A673 (cell line): ENCODE measurements around the gene TSPOAP1. TPM values are rescaled to one million over a fixed set of nuclear protein-coding genes. Genes with fewer than 3 reads are reported as not detected.

Experiments
- BruUV-seq: library from RNA; stranded (reverse); fragments of 400-500 nt; replicated peaks from 2 replicates; lab custom pipeline; 2021; lab: Mats Ljungman, UMichigan
- CTCF ChIA-PET: fragments of 300-600 bp; sonication (Branson Sonifier 250); formaldehyde crosslinking; loops from one replicate; lab custom pipeline; 2022; ENCODE audit warnings: antibody characterized with exemption; lab: Charles Lee
- POLR2A ChIA-PET: fragments of 300-600 bp; sonication (Branson Sonifier 250); formaldehyde crosslinking; loops from one replicate; lab custom pipeline; 2022; ENCODE audit warnings: antibody characterized with exemption; ENCODE audit not compliant: low non-redundant PET; lab: Charles Lee
- DNase-seq: peaks from one replicate; pipeline ENCODE4 v3.0.0-alpha.2; 2015; ENCODE audit warnings: low spot score
- H3K27ac ChIP-seq: fragments of 200-600 bp; sonication (generic); 2 replicates; pipeline ENCODE4 v1.5.1; 2016; ENCODE audit warnings: mixed run types, low read depth, mild to moderate bottlenecking, mixed read lengths, antibody characterized with exemption, low read length; ENCODE audit not compliant: poor library complexity, severe bottlenecking
- H3K27me3 ChIP-seq: fragments of 200-600 bp; sonication (generic); replicated peaks from 2 replicates; pipeline ENCODE4 v1.6.1; 2017; ENCODE audit warnings: mixed run types, low read depth, mild to moderate bottlenecking, mixed read lengths, antibody characterized with exemption, low read length; ENCODE audit not compliant: insufficient read depth, poor library complexity
- H3K36me3 ChIP-seq: fragments of 200-600 bp; sonication (generic); 2 replicates; pipeline ENCODE4 v1.6.1; 2016; ENCODE audit warnings: mixed run types, mild to moderate bottlenecking, mixed read lengths, antibody characterized with exemption, low read length; ENCODE audit not compliant: insufficient read depth, poor library complexity, severe bottlenecking
- H3K4me1 ChIP-seq: fragments of 200-600 bp; sonication (generic); 2 replicates; pipeline ENCODE4 v1.6.1; 2017; ENCODE audit warnings: mixed run types, mild to moderate bottlenecking, mixed read lengths, antibody characterized with exemption, low read length; ENCODE audit not compliant: insufficient read depth, poor library complexity, severe bottlenecking
- H3K4me3 ChIP-seq: fragments of 200-600 bp; sonication (generic); 2 replicates; pipeline ENCODE4 v1.5.1; 2016; ENCODE audit warnings: low read depth, mixed run types, mild to moderate bottlenecking, mixed read lengths, low read length; ENCODE audit not compliant: poor library complexity, severe bottlenecking
- H3K9me3 ChIP-seq: fragments of 200-600 bp; sonication (generic); 2 replicates; pipeline ENCODE4 v1.6.1; 2016; ENCODE audit warnings: mixed run types, low read depth, mild to moderate bottlenecking, mixed read lengths, antibody characterized with exemption, low read length; ENCODE audit not compliant: poor library complexity, severe bottlenecking
- EZH2 ChIP-seq: fragments of 200-600 bp; sonication (generic); IDR thresholded peaks from 2 replicates; pipeline ENCODE4 v1.6.1; 2017; ENCODE audit warnings: borderline replicate concordance, low read depth, mild to moderate bottlenecking, mixed read lengths, antibody characterized with exemption, low read length; ENCODE audit not compliant: poor library complexity, severe bottlenecking
- intact Hi-C: fragments of 100-400 bp; cut with micrococcal nuclease; formaldehyde crosslinking; loops from one replicate; pipeline ENCODE4 v1.10.0; 2022; ENCODE audit not compliant: unreplicated experiment
- total RNA-seq: library from RNA; stranded (reverse); gene quantifications from 2 replicates; pipeline ENCODE4 v1.2.3, GENCODE V29; 2021
- TF ChIP-seq, protein P1 (sequence below): fragments of 300-800, 200-600 bp; sonication (generic); conservative IDR thresholded peaks from 2 replicates; pipeline ENCODE4 v1.5.1; 2017; ENCODE audit warnings: low read depth, mild to moderate bottlenecking, antibody characterized with exemption, low read length, moderate library complexity, mixed read lengths

Gene TSPOAP1
- total RNA-seq, 1 experiment from 2014 or later = 0.21 TPM

GRCh38 chr17:58365185-58365979 lies 36.8 kb upstream of the TSPOAP1 start:
- no peak overlapping the region for H3K27ac ChIP-seq
- TF ChIP-seq, protein P1, sequence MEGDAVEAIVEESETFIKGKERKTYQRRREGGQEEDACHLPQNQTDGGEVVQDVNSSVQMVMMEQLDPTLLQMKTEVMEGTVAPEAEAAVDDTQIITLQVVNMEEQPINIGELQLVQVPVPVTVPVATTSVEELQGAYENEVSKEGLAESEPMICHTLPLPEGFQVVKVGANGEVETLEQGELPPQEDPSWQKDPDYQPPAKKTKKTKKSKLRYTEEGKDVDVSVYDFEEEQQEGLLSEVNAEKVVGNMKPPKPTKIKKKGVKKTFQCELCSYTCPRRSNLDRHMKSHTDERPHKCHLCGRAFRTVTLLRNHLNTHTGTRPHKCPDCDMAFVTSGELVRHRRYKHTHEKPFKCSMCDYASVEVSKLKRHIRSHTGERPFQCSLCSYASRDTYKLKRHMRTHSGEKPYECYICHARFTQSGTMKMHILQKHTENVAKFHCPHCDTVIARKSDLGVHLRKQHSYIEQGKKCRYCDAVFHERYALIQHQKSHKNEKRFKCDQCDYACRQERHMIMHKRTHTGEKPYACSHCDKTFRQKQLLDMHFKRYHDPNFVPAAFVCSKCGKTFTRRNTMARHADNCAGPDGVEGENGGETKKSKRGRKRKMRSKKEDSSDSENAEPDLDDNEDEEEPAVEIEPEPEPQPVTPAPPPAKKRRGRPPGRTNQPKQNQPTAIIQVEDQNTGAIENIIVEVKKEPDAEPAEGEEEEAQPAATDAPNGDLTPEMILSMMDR = no peak
- TF ChIP-seq EZH2 = no peak
- intact Hi-C loops = no loop called here
- BruUV-seq = no TSS peak
- H3K36me3 ChIP-seq = no peaks in the 10 kb centered on the region
- H3K4me1 ChIP-seq = no peaks in the 10 kb centered on the region
- no peak for DNase-seq
- H3K9me3 ChIP-seq = no peaks in the 10 kb centered on the region
- no peak overlapping the region for H3K4me3 ChIP-seq
- peaks cover 13% of the 10 kb centered on the region for H3K27me3 ChIP-seq
- ChIA-PET CTCF (no interaction called here), POLR2A (no interaction called here)

DNA sequence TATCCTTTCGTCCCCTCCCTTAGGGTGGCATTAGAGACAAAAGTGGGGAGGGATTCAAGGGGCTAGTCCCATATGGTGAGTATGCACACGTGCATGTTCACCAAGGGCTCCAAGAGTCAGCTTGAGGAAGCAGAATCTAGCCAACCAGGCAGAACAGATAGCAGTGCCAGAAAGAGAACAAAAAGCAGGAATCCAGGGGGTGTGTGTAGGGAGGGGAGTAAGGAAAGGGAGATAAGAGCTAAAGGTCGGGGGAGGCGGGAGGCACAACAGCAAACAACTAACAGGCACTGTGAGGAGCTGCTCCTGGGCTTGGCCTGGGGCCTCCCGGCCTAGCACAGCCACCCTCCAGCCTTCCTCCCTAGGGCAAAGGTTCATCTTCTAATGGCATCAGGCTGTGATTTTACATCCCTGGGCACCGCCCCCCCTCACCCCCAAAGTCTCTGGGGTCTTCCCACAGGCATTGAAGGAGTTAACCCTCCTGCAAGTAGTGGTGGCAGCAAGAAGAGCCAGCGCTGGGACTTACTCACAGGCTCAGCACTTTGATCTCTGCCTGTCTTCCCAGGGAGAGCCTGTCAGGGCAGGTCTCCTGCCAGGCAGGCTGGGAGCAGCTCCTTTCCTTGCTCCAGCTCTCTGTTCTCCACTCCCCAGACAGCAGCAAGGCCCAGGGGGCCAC lies 35.8 kb upstream of the TSPOAP1 start:
- no peak overlapping the region for H3K4me3 ChIP-seq
- H3K27ac ChIP-seq = no peak overlapping the region
- TF ChIP-seq EZH2 = no peak
- TF ChIP-seq, protein P1 = no peak
- intact Hi-C loops = no loop called here
- H3K36me3 ChIP-seq = no peaks in the 10 kb centered on the region
- no peaks in the 10 kb centered on the region for H3K4me1 ChIP-seq
- H3K9me3 ChIP-seq = no peaks in the 10 kb centered on the region
- DNase-seq = no peak
- ChIA-PET CTCF (no interaction called here), POLR2A (no interaction called here)
- peaks cover 10% of the 10 kb centered on the region for H3K27me3 ChIP-seq
- no TSS peak for BruUV-seq

- TF ChIP-seq, protein P1 = no peak
- no peak for TF ChIP-seq EZH2
- DNase-seq = no peak
- no peaks in the 10 kb centered on the region for H3K4me1 ChIP-seq
- no peak overlapping the region for H3K27ac ChIP-seq
- no TSS peak for BruUV-seq
- H3K27me3 ChIP-seq = peaks cover 10% of the 10 kb centered on the region
- intact Hi-C loops = no loop called here
- H3K4me3 ChIP-seq = no peak overlapping the region
- ChIA-PET POLR2A (interaction anchor here (0.7 kb wide), 1 partner anchor 156 kb away, joined by 3 read pairs; no protein-coding TSS in a partner anchor), CTCF (no interaction called here)
- no peaks in the 10 kb centered on the region for H3K36me3 ChIP-seq
- no peaks in the 10 kb centered on the region for H3K9me3 ChIP-seq
These were observed 35.0 kb upstream of the TSPOAP1 start for GRCh38 chr17:58363457-58364185.
